Panc1 (cell line): ENCODE measurements around the gene PANX2. TPM values are rescaled to one million over a fixed set of nuclear protein-coding genes. Genes with fewer than 3 reads are reported as not detected.

Experiments
- ATAC-seq: fragments of 200-7000 bp; cut with Tn5 transposase; 2 replicates; pipeline ENCODE4 v1.9.1; 2020; ENCODE audit warnings: mild to moderate bottlenecking, moderate library complexity
- BruUV-seq: library from RNA; stranded (reverse); fragments of 400-500 nt; replicated peaks from 2 replicates; lab custom pipeline; 2021; lab: Mats Ljungman, UMichigan
- CTCF ChIA-PET: fragments of 300-600 bp; sonication (Branson Sonifier 250); formaldehyde crosslinking; loops from one replicate; lab custom pipeline; 2022; ENCODE audit warnings: antibody characterized with exemption; lab: Charles Lee
- POLR2A ChIA-PET: fragments of 300-600 bp; sonication (Branson Sonifier 250); formaldehyde crosslinking; loops from one replicate; lab custom pipeline; 2022; ENCODE audit warnings: antibody characterized with exemption; lab: Charles Lee
- DNase-seq: peaks from one replicate; pipeline ENCODE4 v3.0.0-alpha.2; 2010; ENCODE audit warnings: low read depth, low spot score
- H3K27ac ChIP-seq: 2 replicates; pipeline ENCODE4 v1.5.1; 2011; ENCODE audit warnings: mild to moderate bottlenecking, low read length, inconsistent platforms
- H3K27me3 ChIP-seq: fragments of 200-500 bp; sonication (Bioruptor generic); 2 replicates; pipeline ENCODE4 v1.6.0; 2014; ENCODE audit warnings: low read length, inconsistent platforms; ENCODE audit not compliant: control insufficient read depth, insufficient read depth
- H3K36me3 ChIP-seq: fragments of 200-500 bp; sonication (Bioruptor generic); 2 replicates; pipeline ENCODE4 v1.5.1; 2014; ENCODE audit warnings: inconsistent platforms, mild to moderate bottlenecking, low read length, moderate library complexity; ENCODE audit not compliant: control insufficient read depth, insufficient read depth
- H3K4me1 ChIP-seq: 2 replicates; pipeline ENCODE4 v1.5.1; 2011; ENCODE audit warnings: inconsistent platforms, mild to moderate bottlenecking, low read length, moderate library complexity; ENCODE audit not compliant: control insufficient read depth, insufficient read depth
- H3K4me3 ChIP-seq, 2 experiments: 2 replicates each; pipeline ENCODE4 v1.5.1; 2011 to 2012; ENCODE audit warnings: low read depth in 2 of 2, low read length in 2 of 2, mild to moderate bottlenecking in 2 of 2, inconsistent platforms in 1 of 2, moderate library complexity in 1 of 2
- H3K9me3 ChIP-seq: fragments of 200-500 bp; sonication (Bioruptor generic); 2 replicates; pipeline ENCODE4 v1.5.1; 2014; ENCODE audit warnings: low read depth, mild to moderate bottlenecking, inconsistent platforms, low read length, moderate library complexity; ENCODE audit not compliant: control insufficient read depth, insufficient read depth
- CTCF ChIP-seq: fragments of 450-650 bp; IDR thresholded peaks from 2 replicates; pipeline ENCODE4 v1.5.1; 2017; ENCODE audit warnings: mild to moderate bottlenecking
- POLR2AphosphoS5 ChIP-seq: IDR thresholded peaks from 2 replicates; pipeline ENCODE4 v1.6.1; 2012; ENCODE audit warnings: mild to moderate bottlenecking, low read depth, low read length, moderate library complexity
- REST ChIP-seq, 2 experiments: IDR thresholded peaks; 2 replicates each; pipeline ENCODE4 v1.6.1; 2011 to 2012; ENCODE audit warnings: low read depth in 2 of 2, control low read depth in 1 of 2, low read length in 1 of 2, mild to moderate bottlenecking in 1 of 2, moderate library complexity in 1 of 2; ENCODE audit not compliant: insufficient read depth in 1 of 2
- SIN3A ChIP-seq: IDR thresholded peaks from 2 replicates; pipeline ENCODE4 v1.6.1; 2012; ENCODE audit warnings: low read depth, mild to moderate bottlenecking, low read length, moderate library complexity, borderline replicate concordance; ENCODE audit not compliant: insufficient read depth
- TCF7L2 ChIP-seq: IDR thresholded peaks from 2 replicates; pipeline ENCODE4 v1.6.1; 2011; ENCODE audit warnings: mild to moderate bottlenecking, low read depth, low read length, inconsistent platforms
- in situ Hi-C: cut with HindIII; loops from 2 replicates; pipeline ENCODE4 v1.10.0; 2016; ENCODE audit warnings: low sequenced_read_pairs, low pct_unique_long_range_greater_than_20kb
- intact Hi-C: fragments of 100-400 bp; cut with micrococcal nuclease; formaldehyde crosslinking; loops from one replicate; pipeline ENCODE4 v1.10.0; 2022; ENCODE audit not compliant: unreplicated experiment
- total RNA-seq: library from RNA; stranded (reverse); gene quantifications from one replicate; pipeline ENCODE4 v1.2.1, GENCODE V29; 2021; ENCODE audit not compliant: unreplicated experiment

The PANX2 gene
- total RNA-seq, 1 experiment from 2014 or later, result 0.77 TPM

DNA sequence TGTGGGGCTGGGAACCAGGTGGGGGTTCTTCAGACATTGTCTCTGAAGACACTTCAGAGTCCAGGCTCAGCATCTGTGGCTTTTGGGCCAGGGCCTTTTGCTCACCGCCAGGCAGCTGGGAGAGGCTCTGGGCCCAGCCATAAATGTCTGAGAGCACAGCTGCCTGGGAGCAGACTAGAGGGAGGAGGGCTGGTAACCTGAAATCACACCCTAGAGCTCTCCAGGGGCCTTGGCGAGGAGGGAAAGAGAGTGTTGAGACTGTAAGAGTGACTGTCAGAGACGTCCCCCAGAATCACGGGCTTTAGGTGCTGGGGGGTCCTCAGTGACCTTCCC lies 19.3 kb downstream of the PANX2 start:
- ChIA-PET CTCF (interaction anchor here (0.6 kb wide), 1 partner anchor 279 kb away, joined by 8 read pairs; no protein-coding TSS in a partner anchor), POLR2A (interaction anchor here (0.8 kb wide), 1 partner anchor 17 kb away, joined by 3 read pairs; no protein-coding TSS in a partner anchor)
- intact Hi-C loops, result loop anchor here (5.0 kb wide), 1 partner anchor 43 kb away; no protein-coding TSS in a partner anchor
- in situ Hi-C loops, result no loop called here
- H3K4me1 ChIP-seq, result peaks cover 35% of the 10 kb centered on the region
- BruUV-seq, result no TSS peak
- peak; percentile 57 for ATAC-seq
- H3K4me3 ChIP-seq, result peak overlapping the region; percentile 36 to 55; a peak in 3 of 4 replicates
- TF ChIP-seq REST (IDR thresholded peaks at IDR 0.05; ENCODE audit: insufficient read depth in 1 of 2, low read depth in 2 of 2, low read length in 1 of 2), result no peak
- no peak for TF ChIP-seq CTCF
- no peak for TF ChIP-seq POLR2AphosphoS5
- no peak for TF ChIP-seq TCF7L2
- no peak for TF ChIP-seq SIN3A
- H3K9me3 ChIP-seq, result no peaks in the 10 kb centered on the region
- H3K27me3 ChIP-seq, result no peaks in the 10 kb centered on the region
- peak overlapping the region; percentile 73 for H3K27ac ChIP-seq
- no peak for DNase-seq
- H3K36me3 ChIP-seq, result no peaks in the 10 kb centered on the region

DNA sequence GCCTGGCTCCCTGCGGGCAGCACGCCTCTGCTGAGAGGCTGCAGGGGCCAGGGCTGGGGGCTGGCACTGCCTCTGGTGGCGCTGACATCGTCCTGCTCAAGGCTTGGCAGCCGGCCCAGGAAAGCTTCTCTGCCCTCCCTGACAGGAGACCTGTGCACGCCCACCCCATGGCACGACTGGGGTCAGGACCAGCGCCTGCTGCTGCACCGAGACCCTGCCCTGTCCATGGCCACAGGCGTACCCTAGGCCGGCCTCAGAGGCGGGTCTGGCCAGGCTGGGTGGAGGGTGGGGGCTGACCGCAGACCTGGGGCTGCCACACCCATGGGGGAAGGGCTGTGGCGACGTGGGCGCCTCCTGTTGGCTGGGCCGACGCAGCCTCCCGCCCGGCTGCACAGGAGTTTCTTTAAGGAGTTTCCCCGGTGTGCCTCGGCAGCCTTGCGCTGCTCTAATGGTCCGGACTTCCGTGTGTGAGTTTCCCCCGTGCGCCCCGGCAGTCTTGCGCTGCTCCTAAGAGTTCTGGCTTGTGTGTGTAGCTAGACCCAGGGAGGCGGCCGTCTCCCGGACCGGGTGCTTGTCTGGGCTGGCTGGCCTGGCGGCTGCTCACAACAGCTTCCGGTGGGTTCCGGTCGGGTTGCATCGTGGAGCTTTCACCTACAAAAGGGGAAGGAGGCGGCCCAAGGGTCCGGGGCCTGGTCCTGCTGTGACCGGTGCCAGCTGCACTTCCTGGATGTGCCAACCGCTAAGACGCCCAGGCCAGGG lies 19.8 kb downstream of the PANX2 start:
- no peaks in the 10 kb centered on the region for H3K9me3 ChIP-seq
- peak overlapping the region; percentile 36 to 55 for H3K4me3 ChIP-seq
- CTCF ChIA-PET, result interaction anchor here (0.5 to 1.0 kb wide), 3 partner anchors 42 to 254 kb away, joined by 3 to 8 read pairs (median 4); no protein-coding TSS in a partner anchor
- BruUV-seq, result no TSS peak
- ATAC-seq (peak; percentile 79), DNase-seq (no peak)
- no peaks in the 10 kb centered on the region for H3K36me3 ChIP-seq
- no peak for TF ChIP-seq SIN3A
- peak; percentile 56; the same call in 1 of the 2 replicates for TF ChIP-seq POLR2AphosphoS5
- peaks cover 35% of the 10 kb centered on the region for H3K4me1 ChIP-seq
- peak overlapping the region; percentile 73 for H3K27ac ChIP-seq
- intact Hi-C loops, result loop anchor here (5.0 kb wide), 1 partner anchor 43 kb away; no protein-coding TSS in a partner anchor
- H3K27me3 ChIP-seq, result no peaks in the 10 kb centered on the region
- in situ Hi-C loops, result no loop called here
- POLR2A ChIA-PET, result interaction anchor here (0.6 to 0.8 kb wide), 2 partner anchors 16 to 468 kb away, joined by 3 read pairs; no protein-coding TSS in a partner anchor
